Measurements from ENCODE around the gene IL34. TPM values are rescaled to one million over a fixed set of nuclear protein-coding genes. Genes with fewer than 3 reads are reported as not detected.

The IL34 gene
- polyA plus RNA-seq, 1 of the 3 experiments (the other 2 are of a cell fraction), result 0.18 TPM

DNA sequence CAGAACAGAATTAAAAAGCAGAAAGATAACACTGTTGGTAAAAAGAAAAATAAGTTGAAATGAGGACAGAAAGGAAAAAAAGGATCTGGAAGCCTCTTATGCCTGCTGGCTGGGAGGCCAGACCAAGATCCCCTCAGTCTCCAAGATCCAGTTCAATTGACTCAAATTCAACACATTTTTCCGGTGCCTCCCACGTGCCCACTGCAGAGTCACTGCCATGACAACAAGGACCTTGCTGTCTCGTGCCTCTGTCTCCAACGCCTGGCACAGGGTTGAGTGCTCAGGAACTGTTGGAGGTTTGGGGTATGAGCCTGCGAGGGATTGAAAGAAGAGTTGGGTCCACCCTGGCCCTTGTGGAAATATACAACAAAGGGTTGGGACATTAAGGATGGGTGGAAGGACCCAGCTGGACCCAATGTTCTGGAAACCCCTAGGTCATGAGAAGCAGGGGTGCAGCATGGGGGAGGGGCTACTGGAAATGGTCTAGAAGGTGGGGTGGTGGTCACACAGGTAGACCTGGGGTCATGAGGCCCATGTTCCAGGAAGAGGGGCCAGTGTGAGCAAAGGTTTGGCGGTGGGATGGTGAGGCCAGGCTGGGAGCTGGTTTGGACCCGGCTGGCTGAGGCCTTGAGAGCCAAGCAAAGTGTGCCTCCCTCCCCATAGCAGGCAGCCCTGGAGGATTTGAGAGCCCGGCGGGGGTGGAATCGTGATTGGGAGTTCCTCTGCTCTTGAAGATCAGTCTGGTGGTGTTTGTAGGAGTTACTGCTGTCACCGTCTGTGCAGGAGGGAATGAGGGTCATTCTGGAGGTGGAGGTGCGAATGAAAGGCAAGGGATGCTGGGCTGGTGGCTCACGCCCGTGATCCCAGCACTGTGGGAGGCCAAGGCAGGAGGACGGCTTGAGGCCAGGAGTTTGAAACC lies 1.3 kb downstream of the IL34 start:
- no peak overlapping the region for H3K27ac ChIP-seq (ENCODE audit: low read depth in 2 of 2, low read length in 1 of 2)
- no peaks in the 10 kb centered on the region for H3K27me3 ChIP-seq (ENCODE audit: insufficient read depth)
- no peaks in the 10 kb centered on the region for H4K20me1 ChIP-seq (ENCODE audit: insufficient read depth)
- no peak overlapping the region for H3K4me3 ChIP-seq (ENCODE audit: low read depth in 2 of 2, low read length in 1 of 2)
- CTCF ChIA-PET, result interaction anchor here (1.8 kb wide), 1 partner anchor 123 kb away, joined by 6 read pairs; no protein-coding TSS in a partner anchor
- WGBS (ENCODE audit: low lambda C conversion rate), result 90% methylated on average over 15 of the region's 15 CpGs
- no peak overlapping the region for H3K9ac ChIP-seq
- peaks cover 0 to 18% of the 10 kb centered on the region in 2 experiments; a peak in 1 of 4 replicates for H3K4me1 ChIP-seq (ENCODE audit: control insufficient read depth in 1 of 2, insufficient read depth in 2 of 2, low read depth in 1 of 2, low read length in 1 of 2)
- POLR2A ChIA-PET, result no interaction called here
- no peak for TF ChIP-seq REST (IDR thresholded peaks at IDR 0.05; ENCODE audit: low read depth, low read length)
- no peak for TF ChIP-seq POLR2AphosphoS5 (IDR thresholded peaks at IDR 0.05; ENCODE audit: low read depth, low read length)
- TF ChIP-seq RXRA (IDR thresholded peaks at IDR 0.05; ENCODE audit: borderline replicate concordance, low read depth), result no peak
- TF ChIP-seq RCOR1 (IDR thresholded peaks at IDR 0.05; ENCODE audit: low read length), result no peak
- no peak for TF ChIP-seq YY1 (IDR thresholded peaks at IDR 0.05; ENCODE audit: low read depth)
- TF ChIP-seq SIN3A (IDR thresholded peaks at IDR 0.05; ENCODE audit: borderline replicate concordance, low read depth, low read length), result no peak
- TF ChIP-seq, protein P1, sequence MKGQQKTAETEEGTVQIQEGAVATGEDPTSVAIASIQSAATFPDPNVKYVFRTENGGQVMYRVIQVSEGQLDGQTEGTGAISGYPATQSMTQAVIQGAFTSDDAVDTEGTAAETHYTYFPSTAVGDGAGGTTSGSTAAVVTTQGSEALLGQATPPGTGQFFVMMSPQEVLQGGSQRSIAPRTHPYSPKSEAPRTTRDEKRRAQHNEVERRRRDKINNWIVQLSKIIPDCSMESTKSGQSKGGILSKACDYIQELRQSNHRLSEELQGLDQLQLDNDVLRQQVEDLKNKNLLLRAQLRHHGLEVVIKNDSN (IDR thresholded peaks at IDR 0.05; ENCODE audit: borderline replicate concordance, low read depth), result no peak
- TF ChIP-seq TEAD4 (IDR thresholded peaks at IDR 0.05; ENCODE audit: borderline replicate concordance, insufficient read depth), result no peak
- TF ChIP-seq, protein P2, sequence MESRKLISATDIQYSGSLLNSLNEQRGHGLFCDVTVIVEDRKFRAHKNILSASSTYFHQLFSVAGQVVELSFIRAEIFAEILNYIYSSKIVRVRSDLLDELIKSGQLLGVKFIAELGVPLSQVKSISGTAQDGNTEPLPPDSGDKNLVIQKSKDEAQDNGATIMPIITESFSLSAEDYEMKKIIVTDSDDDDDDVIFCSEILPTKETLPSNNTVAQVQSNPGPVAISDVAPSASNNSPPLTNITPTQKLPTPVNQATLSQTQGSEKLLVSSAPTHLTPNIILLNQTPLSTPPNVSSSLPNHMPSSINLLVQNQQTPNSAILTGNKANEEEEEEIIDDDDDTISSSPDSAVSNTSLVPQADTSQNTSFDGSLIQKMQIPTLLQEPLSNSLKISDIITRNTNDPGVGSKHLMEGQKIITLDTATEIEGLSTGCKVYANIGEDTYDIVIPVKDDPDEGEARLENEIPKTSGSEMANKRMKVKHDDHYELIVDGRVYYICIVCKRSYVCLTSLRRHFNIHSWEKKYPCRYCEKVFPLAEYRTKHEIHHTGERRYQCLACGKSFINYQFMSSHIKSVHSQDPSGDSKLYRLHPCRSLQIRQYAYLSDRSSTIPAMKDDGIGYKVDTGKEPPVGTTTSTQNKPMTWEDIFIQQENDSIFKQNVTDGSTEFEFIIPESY (IDR thresholded peaks at IDR 0.05; ENCODE audit: borderline replicate concordance, low read depth), result no peak
- no peak for TF ChIP-seq SMC3 (IDR thresholded peaks at IDR 0.05; ENCODE audit: low read depth, low read length)
- H3K36me3 ChIP-seq (replicated peaks in 1 of 2; ENCODE audit: control insufficient read depth in 1 of 2, insufficient read depth in 2 of 2, low read length in 1 of 2), result no peaks in the 10 kb centered on the region
- H3K4me2 ChIP-seq, result no peak overlapping the region
- no peaks in the 10 kb centered on the region for H3F3A ChIP-seq (replicated peaks; ENCODE audit: insufficient read depth)
- H3K9me2 ChIP-seq, result no peaks in the 10 kb centered on the region
- no peak overlapping the region for H2AFZ ChIP-seq (ENCODE audit: low read depth)
- DNase-seq, result no peak
- H3K9me3 ChIP-seq, result no peaks in the 10 kb centered on the region
- H3K79me2 ChIP-seq (ENCODE audit: insufficient read depth), result no peaks in the 10 kb centered on the region

Measured in SK-N-SH (cell line).